GM13977 (cell line): ENCODE data around the gene STEAP1.
A peak's percentile ranks its signal among the peaks of the same experiment; 100 is the strongest.
"Not testable (repeated sequence)": the region's sequence is repeated elsewhere in the genome, so short reads cannot be mapped to it uniquely, and the experiment has no call there.

ENCODE experiments used
- DNase-seq: peaks from one replicate; pipeline ENCODE4 v3.0.0; 2012; ENCODE audit warnings: low spot score
- in situ Hi-C: fragments of 300-500 bp; cut with MboI; formaldehyde crosslinking; loops from one replicate; pipeline ENCODE4 v1.12.0; 2022; ENCODE audit warnings: low sequenced_read_pairs, low pct_unique_long_range_greater_than_20kb, mixed read lengths, inconsistent platforms; ENCODE audit not compliant: unreplicated experiment
- TF ChIP-seq, protein P1 (sequence below): IDR thresholded peaks from 2 replicates; pipeline ENCODE4 v1.5.1; 2012; ENCODE audit warnings: mild to moderate bottlenecking, control low read depth; ENCODE audit not compliant: insufficient read depth; ENCODE audit errors: extremely low read depth, missing control alignments

The STEAP1 gene

DNA sequence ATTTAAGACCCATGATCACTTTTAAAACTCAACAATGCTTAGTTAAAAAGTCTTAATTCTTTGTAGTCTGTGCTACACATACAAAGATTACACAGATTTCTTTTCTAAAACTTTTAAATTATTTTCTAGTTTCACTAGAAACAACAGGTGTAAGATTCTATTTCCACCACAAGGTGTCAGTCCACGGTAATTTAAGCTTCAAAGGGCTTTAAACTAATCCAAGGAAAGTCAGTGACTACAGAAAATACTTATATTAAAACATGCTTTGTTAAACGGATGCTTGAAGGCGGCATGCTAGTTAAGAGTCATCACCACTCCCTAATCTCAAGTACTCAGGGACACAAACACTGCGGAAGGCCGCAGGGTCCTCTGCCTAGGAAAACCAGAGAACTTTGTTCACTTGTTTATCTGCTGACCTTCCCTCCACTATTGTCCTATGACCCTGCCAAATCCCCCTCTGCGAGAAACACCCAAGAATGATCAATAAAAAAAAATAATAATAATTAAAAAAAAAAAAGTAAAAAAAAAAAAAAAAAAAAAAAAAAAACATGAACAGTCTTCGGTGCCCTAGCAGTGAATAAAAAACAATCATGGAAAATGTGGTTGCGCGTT is 1.5 kb upstream of the STEAP1 start:
- TF ChIP-seq, protein P1, sequence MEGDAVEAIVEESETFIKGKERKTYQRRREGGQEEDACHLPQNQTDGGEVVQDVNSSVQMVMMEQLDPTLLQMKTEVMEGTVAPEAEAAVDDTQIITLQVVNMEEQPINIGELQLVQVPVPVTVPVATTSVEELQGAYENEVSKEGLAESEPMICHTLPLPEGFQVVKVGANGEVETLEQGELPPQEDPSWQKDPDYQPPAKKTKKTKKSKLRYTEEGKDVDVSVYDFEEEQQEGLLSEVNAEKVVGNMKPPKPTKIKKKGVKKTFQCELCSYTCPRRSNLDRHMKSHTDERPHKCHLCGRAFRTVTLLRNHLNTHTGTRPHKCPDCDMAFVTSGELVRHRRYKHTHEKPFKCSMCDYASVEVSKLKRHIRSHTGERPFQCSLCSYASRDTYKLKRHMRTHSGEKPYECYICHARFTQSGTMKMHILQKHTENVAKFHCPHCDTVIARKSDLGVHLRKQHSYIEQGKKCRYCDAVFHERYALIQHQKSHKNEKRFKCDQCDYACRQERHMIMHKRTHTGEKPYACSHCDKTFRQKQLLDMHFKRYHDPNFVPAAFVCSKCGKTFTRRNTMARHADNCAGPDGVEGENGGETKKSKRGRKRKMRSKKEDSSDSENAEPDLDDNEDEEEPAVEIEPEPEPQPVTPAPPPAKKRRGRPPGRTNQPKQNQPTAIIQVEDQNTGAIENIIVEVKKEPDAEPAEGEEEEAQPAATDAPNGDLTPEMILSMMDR, result peak; percentile 51
- in situ Hi-C loops, result loop anchor here (25.0 kb wide), 2 partner anchors 110 to 285 kb away; no protein-coding TSS in a partner anchor
- peak; percentile 37 for DNase-seq

DNA sequence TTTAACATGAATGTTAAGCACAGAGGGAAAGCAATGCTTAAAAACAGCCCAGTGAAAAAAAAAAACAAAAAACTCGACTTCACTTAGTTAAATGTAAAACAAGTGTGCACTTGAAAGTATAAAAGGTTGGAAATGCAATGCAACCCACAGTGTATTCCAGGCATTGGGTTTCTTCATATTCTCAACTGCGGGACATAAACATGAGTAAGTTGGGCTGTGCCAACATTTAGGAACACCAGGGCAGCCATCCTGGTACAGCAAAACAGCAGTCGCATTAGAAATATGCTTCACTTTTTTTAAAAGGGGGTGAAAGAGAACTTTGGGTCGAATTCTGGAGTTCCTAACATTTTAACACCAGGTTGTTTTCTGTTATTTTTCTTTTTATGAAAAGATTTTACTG is 937 bp downstream of the STEAP1 start:
- TF ChIP-seq, protein P1, result no peak
- in situ Hi-C loops, result loop anchor here (25.0 kb wide), 2 partner anchors 107 to 282 kb away; no protein-coding TSS in a partner anchor
- no peak for DNase-seq

DNA sequence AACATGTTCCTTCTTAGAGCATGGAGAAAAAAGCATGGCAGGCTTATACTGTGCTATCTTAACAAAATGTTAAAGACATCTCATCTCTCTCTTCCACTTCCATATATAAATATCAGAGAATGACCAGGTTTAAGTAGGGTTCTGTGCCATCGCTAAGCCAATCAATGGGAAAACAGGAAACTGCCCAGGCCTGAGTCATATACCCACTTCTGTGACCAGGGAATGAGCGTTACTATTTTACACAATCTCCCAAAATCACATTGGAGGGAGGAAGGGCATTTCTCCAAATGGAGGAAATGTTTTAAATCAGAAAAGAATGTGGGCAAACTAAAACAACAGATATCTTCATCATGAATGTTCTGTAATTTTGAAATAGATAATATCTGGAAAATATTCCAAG is 3.1 kb downstream of the STEAP1 start:
- in situ Hi-C loops, result loop anchor here (25.0 kb wide), 2 partner anchors 105 to 280 kb away; no protein-coding TSS in a partner anchor
- not testable (repeated sequence) for DNase-seq

DNA sequence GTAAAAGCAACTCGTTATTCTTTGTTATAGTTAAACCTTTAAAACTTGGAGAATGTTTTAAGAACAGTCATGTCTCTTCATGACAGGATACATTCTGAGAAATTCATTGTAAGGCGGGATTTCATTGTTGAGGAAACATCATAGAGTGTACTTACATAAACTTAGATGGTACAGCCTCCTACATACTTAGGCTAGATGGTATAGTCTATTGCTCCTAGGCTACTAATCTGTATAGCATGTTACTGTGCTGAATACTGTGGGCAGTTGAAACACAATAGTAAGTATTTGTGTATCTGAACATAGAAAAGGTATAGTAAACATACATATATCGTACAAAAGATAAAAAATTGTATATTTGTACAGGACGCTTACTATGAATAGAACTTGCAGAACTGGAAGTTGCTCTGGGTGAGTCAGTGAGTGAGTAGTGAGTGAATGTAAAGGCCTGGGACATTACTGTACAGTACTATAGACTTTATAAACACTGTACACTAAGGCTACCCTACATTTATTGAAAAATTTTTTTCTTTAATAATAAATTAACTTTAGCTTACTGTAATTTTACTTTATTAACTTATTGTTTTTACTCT is 3.6 kb downstream of the STEAP1 start:
- in situ Hi-C loops, result loop anchor here (25.0 kb wide), 2 partner anchors 104 to 279 kb away; no protein-coding TSS in a partner anchor
- not testable (repeated sequence) for DNase-seq

DNA sequence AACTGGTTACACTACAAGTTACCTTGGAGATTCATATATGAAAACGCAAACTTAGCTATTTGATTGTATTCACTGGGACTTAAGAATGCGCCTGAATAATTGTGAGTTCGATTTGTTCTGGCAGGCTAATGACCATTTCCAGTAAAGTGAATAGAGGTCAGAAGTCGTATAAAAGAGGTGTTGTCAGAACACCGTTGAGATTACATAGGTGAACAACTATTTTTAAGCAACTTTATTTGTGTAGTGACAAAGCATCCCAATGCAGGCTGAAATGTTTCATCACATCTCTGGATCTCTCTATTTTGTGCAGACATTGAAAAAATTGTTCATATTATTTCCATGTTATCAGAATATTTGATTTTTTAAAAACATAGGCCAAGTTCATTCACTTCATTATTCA is 9.3 kb downstream of the STEAP1 start:
- no peak for DNase-seq
- in situ Hi-C loops, result loop anchor here (25.0 kb wide), 2 partner anchors 99 to 274 kb away; no protein-coding TSS in a partner anchor
- TF ChIP-seq, protein P1, result no peak

DNA sequence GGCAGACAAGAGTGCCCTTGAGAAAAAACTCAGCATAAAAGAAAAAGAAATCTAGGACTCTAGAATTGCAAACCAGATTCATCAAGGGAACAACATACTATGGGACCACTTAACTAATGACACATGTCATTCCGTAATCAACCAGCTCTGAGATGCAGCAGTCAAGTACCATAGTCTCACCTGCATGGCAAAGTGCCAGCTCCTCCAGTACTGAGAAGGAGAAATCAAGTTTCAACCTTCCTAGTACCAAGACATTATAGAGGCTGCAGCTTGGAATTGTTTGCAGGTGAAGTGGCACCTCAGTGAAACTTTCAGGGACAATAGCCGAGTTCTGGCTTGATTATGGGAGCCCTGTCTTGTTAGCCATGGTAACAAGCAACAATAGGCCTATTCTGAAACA is 11.5 kb downstream of the STEAP1 start:
- in situ Hi-C loops, result loop anchor here (25.0 kb wide), 2 partner anchors 97 to 272 kb away; no protein-coding TSS in a partner anchor
- TF ChIP-seq, protein P1, result no peak
- no peak for DNase-seq

DNA sequence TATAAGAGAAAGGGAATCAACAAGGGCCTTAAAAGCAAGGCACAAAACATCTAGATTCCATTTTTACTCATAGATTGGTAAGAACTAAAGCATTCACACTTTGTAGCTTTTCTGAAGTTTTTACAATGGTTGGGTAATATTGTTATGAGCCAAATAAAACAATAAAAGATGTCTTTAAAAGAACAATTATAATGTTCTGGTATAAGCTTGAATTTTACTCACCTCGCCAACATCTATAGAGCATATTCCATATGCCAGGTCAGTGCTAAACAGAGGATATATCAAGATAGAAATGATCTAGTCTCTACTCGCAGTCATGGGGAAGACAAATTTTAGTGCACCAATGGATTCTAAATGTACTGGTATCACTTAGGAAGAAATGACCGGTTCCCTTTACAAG is 11.9 kb downstream of the STEAP1 start:
- no peak for DNase-seq
- TF ChIP-seq, protein P1, result no peak
- in situ Hi-C loops, result loop anchor here (25.0 kb wide), 2 partner anchors 96 to 271 kb away; no protein-coding TSS in a partner anchor
